ES-I3 (cell line): ENCODE results near the gene ELOVL7.
"Not testable (repeated sequence)": the region's sequence is repeated elsewhere in the genome, so short reads cannot be mapped to it uniquely, and the experiment has no call there.

Source experiments
- H3K36me3 ChIP-seq: 2 replicates; pipeline ENCODE4 v1.6.1; 2013; ENCODE audit warnings: mild to moderate bottlenecking, low read length, control low read depth, moderate library complexity; ENCODE audit not compliant: insufficient read depth
- H3K4me1 ChIP-seq: 2 replicates; pipeline ENCODE4 v1.6.1; 2013; ENCODE audit warnings: mild to moderate bottlenecking, control low read depth, low read length; ENCODE audit not compliant: insufficient read depth
- H3K9ac ChIP-seq: 2 replicates; pipeline ENCODE4 v1.6.1; 2013; ENCODE audit warnings: low read depth, mild to moderate bottlenecking, low read length, moderate library complexity
- H3K9me3 ChIP-seq: 2 replicates; pipeline ENCODE4 v1.6.1; 2013; ENCODE audit warnings: mild to moderate bottlenecking, low read length, moderate library complexity; ENCODE audit not compliant: control insufficient read depth, insufficient read depth

The ELOVL7 gene

DNA sequence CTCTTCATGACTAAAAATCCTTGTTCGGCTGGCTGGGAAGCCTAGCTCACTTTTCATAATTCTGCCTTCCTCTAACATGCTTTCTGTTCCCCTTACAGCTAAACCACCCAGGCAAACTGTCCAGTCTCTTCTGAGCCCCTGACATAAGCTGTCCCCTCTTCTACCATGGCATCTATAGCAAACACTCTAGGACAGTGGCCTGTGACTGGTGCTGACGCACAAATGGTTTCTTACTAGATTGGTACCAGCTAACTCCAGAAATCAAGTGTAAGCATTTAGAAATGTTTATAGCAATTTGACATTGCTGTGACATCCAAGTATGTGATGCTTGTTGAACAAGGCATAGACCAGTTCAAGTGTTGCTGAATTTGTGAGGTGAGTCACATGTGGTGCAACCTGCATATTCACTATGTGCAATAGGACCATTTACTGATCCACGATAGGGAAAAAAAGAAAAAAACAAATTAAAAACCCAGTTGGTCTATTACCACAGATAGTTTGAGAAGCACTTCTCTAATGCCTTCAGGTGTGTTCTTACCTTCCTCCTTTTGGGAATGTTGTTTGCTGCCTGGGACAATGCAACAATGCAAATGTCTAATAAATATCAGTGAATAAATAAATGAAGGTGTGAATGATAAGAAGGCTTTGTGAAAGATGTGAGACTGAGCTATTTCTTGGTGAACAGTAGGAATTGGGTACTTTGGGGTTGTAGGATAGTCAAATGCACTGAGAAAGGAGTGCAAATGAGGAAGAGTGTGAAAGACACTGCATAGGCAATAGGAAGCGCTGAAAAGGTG, 22.4 kb downstream of the ELOVL7 start:
- H3K4me1 ChIP-seq: no peaks in the 10 kb centered on the region
- H3K9ac ChIP-seq: no peak overlapping the region
- H3K36me3 ChIP-seq: no peaks in the 10 kb centered on the region
- no peaks in the 10 kb centered on the region; the same call in 1 of the 2 replicates for H3K9me3 ChIP-seq

DNA sequence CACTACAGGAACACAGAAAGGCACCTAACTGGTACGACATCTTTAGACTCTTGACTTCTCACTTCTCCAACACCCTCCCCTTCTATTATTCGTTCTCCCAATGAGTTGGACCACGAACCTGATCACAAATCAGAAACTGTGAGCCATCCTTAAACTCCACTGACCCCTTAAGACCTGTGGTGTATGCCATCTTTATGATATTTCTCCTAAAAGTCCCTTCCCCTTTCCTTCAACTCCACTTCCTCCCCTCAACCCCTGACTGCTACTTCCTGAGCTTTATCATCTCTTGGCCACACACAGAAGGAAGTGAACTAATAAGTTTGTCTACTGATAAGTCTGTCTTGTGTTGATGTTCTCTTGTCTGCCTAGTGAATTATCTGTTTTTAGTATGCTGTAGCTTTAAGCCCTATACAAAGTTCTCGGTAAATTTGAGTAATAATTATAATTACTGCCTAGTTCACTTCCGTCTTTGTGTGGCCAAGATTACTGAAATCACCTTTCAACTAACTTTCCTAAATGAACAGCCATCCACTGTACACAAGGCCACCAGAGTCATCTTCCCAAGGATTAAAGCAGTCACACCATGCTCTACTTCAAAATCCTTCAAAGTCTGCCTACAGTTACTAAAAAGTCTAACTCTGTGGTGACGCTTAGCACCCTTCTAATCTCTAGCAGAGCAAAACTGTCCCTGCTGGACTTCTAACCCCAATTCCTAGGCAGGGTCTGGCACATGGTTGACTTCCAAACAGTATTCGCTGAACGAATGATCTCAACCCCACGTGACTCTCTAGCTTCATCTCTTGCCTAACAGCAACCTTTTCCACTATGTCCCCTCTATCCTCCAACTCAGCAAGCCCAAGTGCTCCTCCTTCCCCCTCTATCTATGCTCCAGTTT, 23.2 kb downstream of the ELOVL7 start:
- H3K36me3 ChIP-seq: no peaks in the 10 kb centered on the region
- no peak overlapping the region for H3K9ac ChIP-seq
- no peaks in the 10 kb centered on the region for H3K4me1 ChIP-seq
- H3K9me3 ChIP-seq: no peaks in the 10 kb centered on the region; the same call in 1 of the 2 replicates

DNA sequence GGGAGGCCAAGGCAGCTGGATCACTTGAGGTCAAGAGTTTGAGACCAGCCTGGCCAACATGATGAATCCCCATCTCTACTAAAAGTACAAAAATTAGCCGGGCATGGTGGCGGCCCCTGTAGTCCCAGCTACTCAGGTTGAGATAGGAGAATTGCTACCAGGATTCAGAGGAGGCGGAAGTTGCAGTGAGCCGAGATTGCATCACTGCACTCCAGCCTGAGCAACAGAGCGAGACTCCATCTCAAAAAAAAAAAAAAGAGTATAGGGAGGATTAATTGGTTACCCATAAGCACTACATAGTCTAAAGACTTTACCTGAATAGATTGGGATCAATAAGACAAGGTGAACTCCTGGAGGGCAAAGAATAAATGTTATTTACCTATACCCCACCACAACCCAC, 27.9 kb downstream of the ELOVL7 start:
- H3K36me3 ChIP-seq, H3K9ac ChIP-seq, H3K4me1 ChIP-seq, H3K9me3 ChIP-seq: not testable (repeated sequence)

DNA sequence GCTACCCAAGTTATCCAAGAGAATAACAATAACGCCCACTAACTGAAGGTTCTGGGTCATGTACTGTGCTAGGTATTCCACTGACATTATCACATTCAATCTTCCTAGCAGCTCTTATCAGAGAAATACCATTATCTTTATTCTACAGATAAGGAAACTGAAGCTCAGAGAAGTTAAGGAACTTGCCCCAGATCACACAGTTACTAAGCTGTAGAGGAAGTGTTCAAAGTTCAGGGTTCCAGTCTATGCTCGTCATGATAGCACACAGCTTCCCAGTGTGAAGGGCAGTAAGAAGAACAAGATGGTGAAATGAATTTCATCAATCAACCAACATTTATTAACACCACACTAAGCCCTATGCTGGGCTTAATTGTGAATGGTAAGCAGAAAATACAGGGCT, 29.6 kb downstream of the ELOVL7 start:
- H3K9me3 ChIP-seq: no peaks in the 10 kb centered on the region
- H3K36me3 ChIP-seq: no peaks in the 10 kb centered on the region
- peaks cover 9% of the 10 kb centered on the region; the same call in 1 of the 2 replicates for H3K4me1 ChIP-seq
- no peak overlapping the region for H3K9ac ChIP-seq

DNA sequence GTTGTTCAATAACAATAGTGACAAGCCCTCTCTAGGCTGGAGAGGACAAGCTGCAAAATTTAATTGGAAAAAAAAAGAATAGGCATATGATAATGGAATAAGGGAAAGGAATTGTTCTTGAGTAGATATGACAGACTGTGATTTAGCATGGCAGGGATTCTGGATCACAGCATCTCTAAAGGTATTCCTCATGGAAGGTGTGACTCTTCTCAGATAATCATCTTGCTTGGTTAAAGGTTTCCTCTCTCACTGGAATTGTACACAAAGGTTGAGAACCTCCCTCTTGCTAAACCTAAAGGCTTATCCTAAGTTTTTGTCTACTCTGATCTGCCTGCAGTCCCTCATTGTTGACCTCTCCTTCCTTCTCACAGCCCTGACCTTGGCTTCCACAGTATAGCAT, 31.6 kb downstream of the ELOVL7 start:
- Histone ChIP-seq H3K4me1 (peaks cover 9% of the 10 kb centered on the region; the same call in 1 of the 2 replicates), H3K9ac (no peak overlapping the region), H3K36me3 (no peaks in the 10 kb centered on the region), H3K9me3 (no peaks in the 10 kb centered on the region)

DNA sequence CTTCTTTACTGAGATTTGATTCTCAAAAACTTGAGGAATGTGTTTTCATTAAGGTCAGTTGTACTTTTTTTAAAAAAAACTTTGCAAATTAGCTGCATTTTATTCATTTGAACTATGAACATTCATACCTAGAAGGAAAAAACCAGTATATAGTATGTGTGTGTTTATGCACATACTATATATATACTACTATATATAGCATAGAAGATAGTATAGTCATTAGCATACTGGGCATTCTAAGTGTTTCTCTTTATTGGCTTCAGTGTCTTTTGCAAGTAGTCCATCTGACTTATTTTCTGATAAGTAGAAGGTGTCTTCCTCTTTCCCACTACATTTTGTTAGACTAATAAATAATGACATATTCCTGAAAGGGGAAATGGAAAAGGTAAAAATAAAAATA, 33.0 kb downstream of the ELOVL7 start:
- Histone ChIP-seq H3K9me3 (no peaks in the 10 kb centered on the region), H3K9ac (no peak overlapping the region), H3K36me3 (0 out of 2 replicates have a peak, but pooled peaks cover 2% of the 10 kb centered on the region), H3K4me1 (peaks cover 11% of the 10 kb centered on the region)

DNA sequence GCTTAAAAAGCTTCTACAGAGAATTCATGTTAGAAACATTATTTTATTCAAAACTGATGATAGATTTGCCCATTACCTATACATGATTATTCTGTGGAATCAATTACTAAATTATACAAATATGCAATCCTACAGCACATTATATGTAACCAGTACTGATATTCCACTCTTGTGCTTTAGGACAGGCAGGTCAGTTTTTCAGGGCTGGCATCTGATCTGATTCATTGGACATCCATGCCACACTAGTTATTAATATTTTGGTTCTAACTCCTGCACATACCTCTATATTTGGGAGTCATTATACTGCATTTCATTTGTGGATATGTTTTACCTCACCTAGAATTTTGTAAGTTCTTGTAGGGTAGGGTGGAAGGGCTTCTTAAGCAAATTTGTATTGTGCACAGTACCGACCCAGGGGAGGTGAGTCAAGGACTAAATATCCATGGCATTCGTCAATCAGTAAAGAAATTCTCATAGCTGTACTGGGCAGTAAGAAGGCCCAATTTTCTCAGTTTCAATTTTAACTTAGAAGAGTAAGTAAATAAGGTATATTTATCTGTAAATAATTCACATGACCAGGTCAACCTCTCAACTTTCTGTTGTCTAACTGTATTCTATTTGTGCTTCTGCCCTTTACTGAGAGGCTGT, 33.5 kb downstream of the ELOVL7 start:
- Histone ChIP-seq H3K36me3 (0 out of 2 replicates have a peak, but pooled peaks cover 3% of the 10 kb centered on the region), H3K9ac (no peak overlapping the region), H3K4me1 (peaks cover 11% of the 10 kb centered on the region), H3K9me3 (no peaks in the 10 kb centered on the region)

DNA sequence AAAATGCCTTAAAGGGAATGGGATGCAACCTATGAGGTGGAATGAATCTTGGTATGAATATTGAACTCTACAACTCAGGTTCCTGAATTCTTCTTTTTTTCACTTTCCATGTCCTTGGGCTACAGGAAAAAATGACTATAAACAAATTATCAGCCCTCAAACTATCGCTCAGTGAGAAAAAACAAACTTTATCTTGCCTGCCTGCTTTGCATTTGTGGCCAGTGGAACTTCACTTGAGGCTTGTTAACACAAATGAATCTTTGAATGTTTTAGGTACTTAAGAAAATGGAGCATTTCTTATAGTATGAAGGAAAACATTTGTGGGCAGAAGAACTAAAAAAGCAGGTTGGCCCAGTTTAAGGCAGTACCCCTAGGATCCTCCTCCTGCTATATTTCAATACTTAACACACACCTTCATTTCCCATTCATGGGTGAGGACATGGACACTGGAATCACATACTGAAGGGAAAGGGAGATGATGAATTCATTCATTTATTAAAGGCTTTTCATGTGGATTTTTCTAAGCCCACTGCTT, 34.1 kb downstream of the ELOVL7 start:
- Histone ChIP-seq H3K9ac (no peak overlapping the region), H3K4me1 (peaks cover 11% of the 10 kb centered on the region), H3K36me3 (0 out of 2 replicates have a peak, but pooled peaks cover 3% of the 10 kb centered on the region), H3K9me3 (no peaks in the 10 kb centered on the region)

DNA sequence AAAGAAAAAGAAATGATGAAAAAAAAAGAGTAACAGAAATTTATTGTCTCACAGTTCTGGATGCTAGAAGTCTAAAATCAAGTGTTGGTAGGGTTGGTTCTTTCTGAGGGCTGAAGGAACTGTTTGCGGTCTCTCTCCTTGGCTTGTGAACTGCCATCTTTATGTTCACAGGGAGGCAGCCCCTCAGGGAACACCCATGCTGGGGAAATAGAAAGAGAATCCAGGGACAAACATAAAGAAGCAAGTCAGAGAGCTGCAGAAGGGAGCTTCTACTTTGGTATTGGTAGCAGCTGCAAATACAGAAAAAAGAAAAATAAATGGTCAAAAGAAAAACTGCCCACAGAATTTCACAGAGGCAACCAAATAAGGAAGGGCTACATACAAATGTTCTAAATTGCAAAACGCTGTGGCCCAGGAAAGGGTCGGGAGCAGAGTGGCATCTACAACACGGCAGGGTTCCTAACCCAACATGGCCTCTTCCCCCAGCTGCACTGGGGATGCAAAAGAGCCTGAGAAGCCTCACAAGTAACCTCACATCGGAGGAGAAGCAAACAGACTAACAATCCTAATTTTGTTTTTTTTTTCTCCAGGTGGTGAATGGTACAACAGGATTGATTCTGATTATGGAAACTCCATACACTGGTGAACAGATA, 37.4 kb downstream of the ELOVL7 start:
- H3K9me3 ChIP-seq: no peaks in the 10 kb centered on the region; the same call in 1 of the 2 replicates
- 0 out of 2 replicates have a peak, but pooled peaks cover 3% of the 10 kb centered on the region for H3K36me3 ChIP-seq
- peaks cover 6% of the 10 kb centered on the region; the same call in 1 of the 2 replicates for H3K4me1 ChIP-seq
- no peak overlapping the region for H3K9ac ChIP-seq

DNA sequence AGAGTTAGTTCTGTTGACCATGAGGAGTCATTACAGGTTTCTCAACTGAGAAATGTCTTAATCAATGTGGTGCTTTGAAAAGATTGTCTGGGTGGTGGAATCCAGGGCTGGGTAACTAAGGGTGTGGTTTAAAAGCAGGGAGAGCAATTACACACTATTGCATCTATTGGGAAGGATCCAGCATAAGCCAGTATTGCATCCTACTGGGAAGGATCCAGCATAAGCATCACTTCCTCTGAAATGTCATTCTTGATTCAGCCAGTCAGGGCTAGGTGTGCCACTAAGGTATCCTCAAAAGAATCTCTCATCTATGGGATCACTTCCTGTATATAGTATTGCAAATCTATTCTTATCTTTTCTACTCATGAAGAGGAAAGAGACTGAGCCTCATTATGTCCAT, 38.6 kb downstream of the ELOVL7 start:
- Histone ChIP-seq H3K9me3 (no peaks in the 10 kb centered on the region; the same call in 1 of the 2 replicates), H3K36me3 (0 out of 2 replicates have a peak, but pooled peaks cover 3% of the 10 kb centered on the region), H3K9ac (no peak overlapping the region), H3K4me1 (peaks cover 6% of the 10 kb centered on the region; the same call in 1 of the 2 replicates)

DNA sequence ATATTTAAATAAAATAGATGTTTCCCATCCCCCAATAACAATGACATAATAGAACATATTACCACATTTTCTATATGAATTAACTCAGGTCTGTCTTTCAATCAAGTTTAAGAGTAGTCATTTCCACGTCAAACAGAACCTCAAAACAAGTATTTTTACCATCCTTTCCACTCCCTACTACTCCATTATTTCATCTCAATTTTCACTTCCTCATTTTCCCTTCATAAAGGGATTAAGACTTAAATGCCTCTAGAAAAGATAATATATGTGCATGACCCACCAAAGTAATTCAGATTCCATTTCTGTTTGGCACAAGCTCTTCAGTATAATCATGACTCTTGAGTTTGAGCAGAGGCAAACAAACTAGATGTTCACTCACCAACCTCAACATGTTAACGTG, 40.4 kb downstream of the ELOVL7 start:
- Histone ChIP-seq H3K36me3 (0 out of 2 replicates have a peak, but pooled peaks cover 3% of the 10 kb centered on the region), H3K4me1 (peaks cover 3% of the 10 kb centered on the region; the same call in 1 of the 2 replicates), H3K9ac (no peak overlapping the region), H3K9me3 (no peaks in the 10 kb centered on the region; the same call in 1 of the 2 replicates)

DNA sequence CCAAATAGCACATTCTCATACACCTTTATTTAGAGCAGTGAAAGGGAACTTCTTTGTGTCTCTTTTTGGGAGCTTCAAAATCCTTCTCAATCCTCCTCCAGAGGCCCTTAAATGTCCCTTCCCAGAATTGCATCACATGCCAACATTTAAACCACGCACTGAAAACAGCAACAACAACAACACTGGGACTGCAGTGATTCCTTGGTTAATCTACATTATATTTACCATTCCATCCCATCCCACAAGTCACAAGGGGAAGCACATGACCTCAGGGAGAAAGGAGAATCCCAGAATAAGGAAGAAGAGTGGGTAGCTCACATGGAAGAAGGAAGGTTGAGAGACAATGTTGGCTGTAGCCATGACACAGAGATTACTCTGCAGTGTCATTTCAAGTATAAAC, 41.1 kb downstream of the ELOVL7 start:
- Histone ChIP-seq H3K9ac (no peak overlapping the region), H3K36me3 (0 out of 2 replicates have a peak, but pooled peaks cover 3% of the 10 kb centered on the region), H3K9me3 (no peaks in the 10 kb centered on the region; the same call in 1 of the 2 replicates), H3K4me1 (peaks cover 8% of the 10 kb centered on the region; the same call in 1 of the 2 replicates)

DNA sequence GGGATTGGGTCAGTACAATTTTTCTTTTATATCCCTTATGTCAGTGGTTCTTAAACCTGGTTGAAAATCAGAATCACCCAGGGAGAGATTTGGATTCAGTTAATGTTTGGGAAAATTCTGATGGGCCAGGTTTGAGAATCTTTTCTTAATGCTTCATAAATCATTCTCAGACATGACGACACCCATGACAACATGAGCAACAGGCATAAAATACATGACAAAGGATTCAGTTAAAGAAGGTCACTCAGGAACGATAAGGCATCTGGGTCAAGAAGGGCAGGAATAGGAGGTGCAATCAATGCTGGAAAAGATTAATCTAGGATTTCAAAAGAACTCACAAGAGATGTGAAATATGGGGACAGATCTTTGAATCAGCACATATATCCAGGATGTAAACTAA, 41.8 kb downstream of the ELOVL7 start:
- Histone ChIP-seq H3K9me3 (no peaks in the 10 kb centered on the region; the same call in 1 of the 2 replicates), H3K4me1 (peaks cover 13% of the 10 kb centered on the region), H3K9ac (no peak overlapping the region), H3K36me3 (0 out of 2 replicates have a peak, but pooled peaks cover 3% of the 10 kb centered on the region)
